Breast epithelium (tissue), 4 donors: Measurements from ENCODE around the gene KRTAP19-6. TPM values are rescaled to one million over a fixed set of nuclear protein-coding genes. Genes with fewer than 3 reads are reported as not detected.

Source experiments
- DNase-seq, 2 donors: peaks; one replicate each; pipeline ENCODE4 v3.0.0-alpha.2; 2019; ENCODE audit warnings: low spot score in 2 of 2
- H3K27ac ChIP-seq, 2 donors: fragments of 200-600 bp; sonication (generic) in 1 of 2; one replicate each; pipeline ENCODE4 v1.5.1; 2016 to 2019; ENCODE audit warnings: mild to moderate bottlenecking in 1 of 2
- H3K27me3 ChIP-seq, 2 donors: fragments of 200-600 bp; sonication (generic) in 1 of 2; one replicate each; pipeline versions ENCODE4 v1.5.1 to v1.6.0; 2017 to 2019; ENCODE audit warnings: control low read depth in 1 of 2, mild to moderate bottlenecking in 1 of 2
- H3K36me3 ChIP-seq: fragments of 200-600 bp; one replicate; pipeline ENCODE4 v1.5.1; 2019
- H3K4me1 ChIP-seq, 2 donors: fragments of 200-600 bp; sonication (generic); one replicate each; pipeline ENCODE4 v1.5.1; 2016 to 2019; ENCODE audit warnings: control low read depth in 1 of 2
- H3K4me3 ChIP-seq, 3 donors: fragments of 200-600 bp; sonication (generic); 1 replicate in 2 of 3; 2 replicates in 1 of 3; pipeline ENCODE4 v1.5.1; 2016 to 2019; ENCODE audit warnings: mild to moderate bottlenecking in 3 of 3, moderate library complexity in 2 of 3
- H3K9me3 ChIP-seq, 2 donors: fragments of 200-600 bp; sonication (generic) in 1 of 2; one replicate each; pipeline ENCODE4 v1.5.1; 2016 to 2019; ENCODE audit warnings: control low read depth in 1 of 2
- POLR2A ChIP-seq: fragments of 450-650 bp; IDR thresholded peaks from one replicate; pipeline ENCODE4 v1.6.1; 2016; ENCODE audit warnings: antibody characterized with exemption, mild to moderate bottlenecking, moderate library complexity
- POLR2AphosphoS5 ChIP-seq, 3 donors: sonication (generic); formaldehyde crosslinking; IDR thresholded peaks; one replicate each; pipeline ENCODE4 v1.6.1; 2017; ENCODE audit warnings: antibody characterized with exemption in 3 of 3
- intact Hi-C: fragments of 100-400 bp; cut with DNase I; formaldehyde crosslinking; loops from one replicate; pipeline ENCODE4 v1.15.1; 2023; ENCODE audit warnings: low total_unique reads
- total RNA-seq, 3 donors: library from RNA; depleted of rRNA; stranded (reverse); fragments of >200 nt; gene quantifications; one replicate each; pipeline ENCODE4 v1.1.0, GENCODE V29; 2016
- TF ChIP-seq, protein P1 (sequence below), 3 donors: fragments of 450-650 bp; IDR thresholded peaks; one replicate each; pipeline ENCODE4 v1.5.1; 2016 to 2017; ENCODE audit warnings: antibody characterized with exemption in 3 of 3, mild to moderate bottlenecking in 3 of 3, moderate library complexity in 3 of 3

Gene KRTAP19-6
- total RNA-seq, 3 donors from 2014 or later: not detected

DNA sequence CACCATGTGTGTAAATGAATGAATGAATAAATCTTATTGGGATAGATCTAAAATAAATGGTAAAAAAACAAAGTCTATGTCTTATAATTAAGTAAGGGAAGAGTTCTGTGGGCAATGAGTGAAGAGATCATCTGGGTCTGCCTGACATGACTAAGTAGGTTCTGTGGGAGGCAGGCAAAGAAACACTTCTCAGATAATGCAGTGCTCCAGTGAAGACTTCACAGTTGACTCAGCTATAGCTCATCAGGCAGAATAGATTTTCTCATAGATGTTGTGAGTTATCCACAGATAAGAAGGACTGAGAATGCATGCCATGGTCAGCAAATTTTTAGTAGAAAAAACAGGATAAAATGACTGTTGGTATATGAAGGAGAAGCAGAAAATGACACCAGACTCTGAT lies 36.1 kb upstream of the KRTAP19-6 start:
- no peak overlapping the region for H3K27ac ChIP-seq
- H3K27me3 ChIP-seq: no peaks in the 10 kb centered on the region
- intact Hi-C loops: no loop called here
- H3K9me3 ChIP-seq: no peaks in the 10 kb centered on the region
- H3K36me3 ChIP-seq: no peaks in the 10 kb centered on the region
- no peak for DNase-seq
- H3K4me3 ChIP-seq: no peak overlapping the region
- TF ChIP-seq, protein P1, sequence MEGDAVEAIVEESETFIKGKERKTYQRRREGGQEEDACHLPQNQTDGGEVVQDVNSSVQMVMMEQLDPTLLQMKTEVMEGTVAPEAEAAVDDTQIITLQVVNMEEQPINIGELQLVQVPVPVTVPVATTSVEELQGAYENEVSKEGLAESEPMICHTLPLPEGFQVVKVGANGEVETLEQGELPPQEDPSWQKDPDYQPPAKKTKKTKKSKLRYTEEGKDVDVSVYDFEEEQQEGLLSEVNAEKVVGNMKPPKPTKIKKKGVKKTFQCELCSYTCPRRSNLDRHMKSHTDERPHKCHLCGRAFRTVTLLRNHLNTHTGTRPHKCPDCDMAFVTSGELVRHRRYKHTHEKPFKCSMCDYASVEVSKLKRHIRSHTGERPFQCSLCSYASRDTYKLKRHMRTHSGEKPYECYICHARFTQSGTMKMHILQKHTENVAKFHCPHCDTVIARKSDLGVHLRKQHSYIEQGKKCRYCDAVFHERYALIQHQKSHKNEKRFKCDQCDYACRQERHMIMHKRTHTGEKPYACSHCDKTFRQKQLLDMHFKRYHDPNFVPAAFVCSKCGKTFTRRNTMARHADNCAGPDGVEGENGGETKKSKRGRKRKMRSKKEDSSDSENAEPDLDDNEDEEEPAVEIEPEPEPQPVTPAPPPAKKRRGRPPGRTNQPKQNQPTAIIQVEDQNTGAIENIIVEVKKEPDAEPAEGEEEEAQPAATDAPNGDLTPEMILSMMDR (IDR thresholded peaks at IDR 0.05): no peak
- TF ChIP-seq POLR2AphosphoS5 (IDR thresholded peaks at IDR 0.05) (no peak), POLR2A (no peak)
- no peaks in the 10 kb centered on the region for H3K4me1 ChIP-seq

DNA sequence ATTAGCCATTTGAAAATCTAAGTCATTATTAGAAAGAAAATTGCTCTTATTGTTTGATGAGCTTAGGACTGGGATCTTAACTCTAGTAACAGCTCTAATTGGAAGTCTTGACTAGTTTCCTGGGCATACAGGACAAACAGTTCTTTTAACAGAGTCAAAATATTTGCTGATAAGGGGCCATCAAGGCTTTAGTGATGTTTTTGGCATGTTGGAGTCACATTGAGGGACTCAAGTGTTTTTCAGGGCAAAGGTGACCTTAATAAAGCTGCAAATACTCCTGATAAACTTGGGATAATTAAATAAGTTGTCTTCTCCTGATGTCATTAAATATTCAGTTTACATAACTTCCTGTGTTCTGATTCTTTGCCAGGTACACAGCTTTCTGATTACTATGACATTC lies 26.0 kb upstream of the KRTAP19-6 start:
- DNase-seq: no peak
- TF ChIP-seq POLR2AphosphoS5 (IDR thresholded peaks at IDR 0.05) (no peak), POLR2A (no peak)
- TF ChIP-seq, protein P1 (IDR thresholded peaks at IDR 0.05): no peak
- Histone ChIP-seq H3K36me3 (no peaks in the 10 kb centered on the region), H3K27ac (no peak overlapping the region), H3K9me3 (no peaks in the 10 kb centered on the region), H3K4me1 (no peaks in the 10 kb centered on the region), H3K4me3 (no peak overlapping the region), H3K27me3 (no peaks in the 10 kb centered on the region)
- intact Hi-C loops: no loop called here

DNA sequence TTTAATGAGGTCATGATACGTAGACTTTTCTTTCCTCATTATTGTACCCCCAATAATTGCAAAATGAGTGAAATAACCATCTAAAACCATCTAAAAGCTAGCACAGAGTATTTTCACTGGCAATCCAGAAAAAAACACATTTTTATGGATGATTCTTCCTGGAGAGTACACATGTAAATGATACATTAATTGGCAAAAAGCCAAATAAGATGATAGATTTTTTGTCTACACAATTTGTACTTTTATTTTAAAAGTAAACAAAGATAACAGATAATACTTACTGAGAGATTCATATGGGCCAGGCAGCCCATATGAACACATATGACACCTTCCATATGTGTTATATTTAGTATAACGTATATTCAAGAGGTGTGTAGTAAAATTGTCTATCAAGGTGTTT lies 22.0 kb upstream of the KRTAP19-6 start:
- Histone ChIP-seq H3K9me3 (no peaks in the 10 kb centered on the region), H3K27me3 (no peaks in the 10 kb centered on the region), H3K4me1 (no peaks in the 10 kb centered on the region), H3K36me3 (no peaks in the 10 kb centered on the region), H3K4me3 (no peak overlapping the region), H3K27ac (no peak overlapping the region)
- no peak for DNase-seq
- TF ChIP-seq, protein P1 (IDR thresholded peaks at IDR 0.05): no peak
- TF ChIP-seq POLR2A (no peak), POLR2AphosphoS5 (IDR thresholded peaks at IDR 0.05) (no peak)
- intact Hi-C loops: no loop called here

DNA sequence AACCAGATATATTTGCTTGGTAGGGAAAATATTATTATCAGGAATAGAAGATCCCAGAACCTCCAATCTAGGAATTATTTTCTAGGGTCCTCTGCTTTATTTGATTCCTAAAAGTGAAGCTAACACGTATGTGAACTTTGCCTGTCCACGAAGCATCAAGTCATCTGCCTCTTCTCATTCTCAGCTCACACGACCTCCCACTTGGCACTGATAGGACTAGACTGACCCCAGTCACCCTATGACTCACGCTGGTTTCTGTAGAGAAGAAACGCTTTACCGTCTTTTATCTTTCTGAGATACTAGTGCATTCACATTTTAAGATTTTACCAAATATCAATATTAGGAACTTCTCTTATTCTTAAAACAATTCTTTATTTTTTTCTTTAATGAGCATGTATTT lies 21.4 kb upstream of the KRTAP19-6 start:
- no peak for TF ChIP-seq POLR2AphosphoS5 (IDR thresholded peaks at IDR 0.05)
- TF ChIP-seq, protein P1 (IDR thresholded peaks at IDR 0.05): no peak
- TF ChIP-seq POLR2A: no peak
- intact Hi-C loops: no loop called here
- no peaks in the 10 kb centered on the region for H3K36me3 ChIP-seq

DNA sequence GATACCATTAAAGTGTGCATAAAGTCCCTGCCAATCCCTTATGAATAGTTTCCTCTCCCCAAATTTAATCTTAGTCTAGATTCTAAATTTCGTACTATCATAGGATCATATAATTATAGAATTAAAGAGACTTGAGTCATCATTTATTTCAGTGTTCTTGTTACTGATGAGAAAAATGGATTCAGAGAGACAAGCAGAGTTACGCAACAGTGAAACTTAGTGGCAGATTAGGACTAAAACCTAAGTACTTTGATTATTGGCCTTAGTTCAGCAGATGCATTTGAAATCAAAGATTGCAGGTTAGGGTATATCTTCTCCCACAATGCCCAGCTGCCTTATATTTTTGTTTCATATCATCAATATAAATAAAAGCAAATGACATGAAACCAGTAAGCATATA lies 20.3 kb upstream of the KRTAP19-6 start:
- DNase-seq: no peak
- H3K27ac ChIP-seq: no peak overlapping the region
- intact Hi-C loops: no loop called here

More for the DNA sequence above, 21.4 kb upstream of the KRTAP19-6 start:
- Histone ChIP-seq H3K27ac (no peak overlapping the region), H3K4me3 (no peak overlapping the region), H3K27me3 (no peaks in the 10 kb centered on the region), H3K9me3 (no peaks in the 10 kb centered on the region), H3K4me1 (no peaks in the 10 kb centered on the region)
- no peak for DNase-seq

More for the DNA sequence above, 20.3 kb upstream of the KRTAP19-6 start:
- Histone ChIP-seq H3K9me3 (no peaks in the 10 kb centered on the region), H3K36me3 (no peaks in the 10 kb centered on the region), H3K4me3 (no peak overlapping the region), H3K27me3 (no peaks in the 10 kb centered on the region), H3K4me1 (no peaks in the 10 kb centered on the region)
- TF ChIP-seq, protein P1 (IDR thresholded peaks at IDR 0.05): no peak
- TF ChIP-seq POLR2A (no peak), POLR2AphosphoS5 (IDR thresholded peaks at IDR 0.05) (no peak)
